DOHH2 (cell line): Measurements from ENCODE around the gene ZSWIM8.
A peak's percentile ranks its signal among the peaks of the same experiment; 100 is the strongest.

Experiments used
- H3F3A ChIP-seq: fragments of 200-600 bp; sonication (generic), shearing (Covaris generic); 2 replicates; pipeline ENCODE4 v1.6.0; 2016; ENCODE audit warnings: antibody characterized with exemption, mild to moderate bottlenecking; ENCODE audit not compliant: control insufficient read depth, insufficient read depth
- H3K27ac ChIP-seq: fragments of 200-600 bp; sonication (generic); 2 replicates; pipeline ENCODE4 v1.5.1; 2014; ENCODE audit warnings: low read depth, mild to moderate bottlenecking, low read length, moderate library complexity
- H3K27me3 ChIP-seq: fragments of 200-600 bp; sonication (generic); 2 replicates; pipeline ENCODE4 v1.6.1; 2014; ENCODE audit warnings: mild to moderate bottlenecking, low read length, mixed read lengths; ENCODE audit not compliant: control insufficient read depth
- H3K36me3 ChIP-seq: fragments of 200-600 bp; sonication (generic); 2 replicates; pipeline ENCODE4 v1.6.1; 2014; ENCODE audit warnings: mild to moderate bottlenecking, low read length, moderate library complexity, mixed read lengths; ENCODE audit not compliant: control insufficient read depth
- H3K4me1 ChIP-seq: fragments of 200-600 bp; sonication (generic); 2 replicates; pipeline ENCODE4 v1.6.1; 2014; ENCODE audit warnings: mild to moderate bottlenecking, low read length, mixed read lengths; ENCODE audit not compliant: control insufficient read depth
- H3K4me2 ChIP-seq: fragments of 200-600 bp; sonication (generic); 2 replicates; pipeline ENCODE4 v1.6.0; 2014; ENCODE audit warnings: mild to moderate bottlenecking, low read length, moderate library complexity
- H3K4me3 ChIP-seq: fragments of 200-600 bp; sonication (generic); 2 replicates; pipeline ENCODE4 v1.5.1; 2014; ENCODE audit warnings: mild to moderate bottlenecking, low read length, mixed read lengths
- H3K79me2 ChIP-seq: fragments of 200-600 bp; sonication (generic); 2 replicates; pipeline ENCODE4 v1.6.1; 2014; ENCODE audit warnings: mild to moderate bottlenecking, low read length, mixed read lengths; ENCODE audit not compliant: control insufficient read depth
- H3K9me2 ChIP-seq: fragments of 200-600 bp; sonication (generic); replicated peaks from 2 replicates; pipeline ENCODE4 v1.6.1; 2014; ENCODE audit warnings: mild to moderate bottlenecking, low read length, mixed read lengths; ENCODE audit not compliant: control insufficient read depth
- H3K9me3 ChIP-seq: fragments of 200-600 bp; sonication (generic); 2 replicates; pipeline ENCODE4 v1.6.1; 2014; ENCODE audit warnings: antibody characterized with exemption, low read length, mixed read lengths; ENCODE audit not compliant: control insufficient read depth, insufficient read depth
- H4K20me1 ChIP-seq: fragments of 200-600 bp; sonication (generic); 2 replicates; pipeline ENCODE4 v1.6.0; 2014; ENCODE audit warnings: low read depth, mild to moderate bottlenecking, antibody characterized with exemption, low read length, moderate library complexity; ENCODE audit not compliant: control insufficient read depth, insufficient read depth
- CTCF ChIP-seq: fragments of 200-600 bp; sonication (generic); IDR thresholded peaks from one replicate; pipeline ENCODE4 v1.5.1; 2014; ENCODE audit warnings: antibody characterized with exemption, mild to moderate bottlenecking, low read depth, low read length; ENCODE audit not compliant: poor library complexity, severe bottlenecking
- EZH2phosphoT487 ChIP-seq: fragments of 200-600 bp; sonication (generic); IDR thresholded peaks from 2 replicates; pipeline ENCODE4 v1.6.1; 2017; ENCODE audit warnings: borderline replicate concordance, mild to moderate bottlenecking, antibody characterized with exemption, low read length, moderate library complexity, mixed read lengths

The ZSWIM8 gene

GRCh38 chr10:73781879-73782748 is 3.3 kb upstream of the ZSWIM8 start, which contains the start of gene CHCHD1:
TSS of gene CHCHD1 (plus strand) at chr10:73782048. CDS start at chr10:73782076, 28 bp downstream.
- H3K4me2 ChIP-seq, result peak within 1 kb of the TSS; percentile 96
- H3F3A ChIP-seq, result peaks cover 34% of the 10 kb centered on the region
- no peaks in the 10 kb centered on the region for H3K9me3 ChIP-seq
- peaks cover 10% of the 10 kb centered on the region; the same call in 1 of the 2 replicates for H4K20me1 ChIP-seq
- no peaks in the 10 kb centered on the region for H3K9me2 ChIP-seq
- H3K27me3 ChIP-seq, result no peaks in the 10 kb centered on the region
- H3K27ac ChIP-seq, result peak within 1 kb of the TSS; percentile 58
- peaks cover 42% of the 10 kb centered on the region for H3K36me3 ChIP-seq
- no peak for TF ChIP-seq CTCF
- no peak for TF ChIP-seq EZH2phosphoT487
- peak within 1 kb of the TSS; percentile 85 for H3K4me3 ChIP-seq
- H3K79me2 ChIP-seq, result peaks cover 90% of the 10 kb centered on the region
- peaks cover 55% of the 10 kb centered on the region for H3K4me1 ChIP-seq

- H4K20me1 ChIP-seq, result peaks cover 10% of the 10 kb centered on the region; the same call in 1 of the 2 replicates
- peaks cover 88% of the 10 kb centered on the region for H3K79me2 ChIP-seq
- peak overlapping the region; percentile 96 for H3K4me2 ChIP-seq
- H3F3A ChIP-seq, result peaks cover 34% of the 10 kb centered on the region
- peaks cover 36% of the 10 kb centered on the region for H3K36me3 ChIP-seq
- no peaks in the 10 kb centered on the region for H3K27me3 ChIP-seq
- peak overlapping the region; percentile 58 for H3K27ac ChIP-seq
- peak overlapping the region; percentile 85 for H3K4me3 ChIP-seq
- no peaks in the 10 kb centered on the region for H3K9me2 ChIP-seq
- peaks cover 54% of the 10 kb centered on the region for H3K4me1 ChIP-seq
- no peaks in the 10 kb centered on the region for H3K9me3 ChIP-seq
- no peak for TF ChIP-seq EZH2phosphoT487
- TF ChIP-seq CTCF, result no peak
These were observed 2.7 kb upstream of the ZSWIM8 start for GRCh38 chr10:73782749-73783085.

GRCh38 chr10:73785721-73786511 is 510 bp downstream of the ZSWIM8 start:
- H3K9me2 ChIP-seq, result no peaks in the 10 kb centered on the region
- H4K20me1 ChIP-seq, result 0 out of 2 replicates have a peak, but pooled peaks cover 6% of the 10 kb centered on the region
- H3K4me2 ChIP-seq, result peak overlapping the region; percentile 99
- peaks cover 58% of the 10 kb centered on the region for H3K79me2 ChIP-seq
- H3K9me3 ChIP-seq, result no peaks in the 10 kb centered on the region
- H3K27me3 ChIP-seq, result no peaks in the 10 kb centered on the region
- H3K36me3 ChIP-seq, result peaks cover 16% of the 10 kb centered on the region
- H3K27ac ChIP-seq, result peak overlapping the region; percentile 77
- TF ChIP-seq EZH2phosphoT487, result no peak
- TF ChIP-seq CTCF, result peak; percentile 9
- peaks cover 15% of the 10 kb centered on the region for H3F3A ChIP-seq
- peaks cover 39% of the 10 kb centered on the region for H3K4me1 ChIP-seq
- peak overlapping the region; percentile 97 for H3K4me3 ChIP-seq
